Uterus (tissue), 2 donors: ENCODE measurements around the gene SYT13.

Source experiments
- CTCF ChIP-seq, 4 experiments: fragments of 200-600 bp in 2 of 4; fragments of 450-650 bp in 2 of 4; sonication (generic) in 2 of 4; IDR thresholded peaks; one replicate each; pipeline ENCODE4 v1.5.1; 2016 to 2019; ENCODE audit warnings: antibody characterized with exemption in 4 of 4, mild to moderate bottlenecking in 2 of 4, moderate library complexity in 1 of 4
- POLR2A ChIP-seq, 2 donors: fragments of 450-650 bp; IDR thresholded peaks; one replicate each; pipeline ENCODE4 v1.6.1; 2016; ENCODE audit warnings: antibody characterized with exemption in 2 of 2, mild to moderate bottlenecking in 1 of 2, moderate library complexity in 1 of 2

GRCh38 chr11:45294499-45294898 is 8.4 kb upstream of the SYT13 start:
- TF ChIP-seq POLR2A (IDR thresholded peaks at IDR 0.05) (no peak), CTCF (IDR thresholded peaks at IDR 0.05) (no peak)
